Measurements from ENCODE around the gene ATXN1. TPM values are rescaled to one million over a fixed set of nuclear protein-coding genes. Genes with fewer than 3 reads are reported as not detected.

ATXN1 gene
- total RNA-seq, 1 donor = 48.5 TPM

GRCh38 chr6:16697437-16698161, 63.7 kb downstream of the ATXN1 start:
- TF ChIP-seq, protein P1, sequence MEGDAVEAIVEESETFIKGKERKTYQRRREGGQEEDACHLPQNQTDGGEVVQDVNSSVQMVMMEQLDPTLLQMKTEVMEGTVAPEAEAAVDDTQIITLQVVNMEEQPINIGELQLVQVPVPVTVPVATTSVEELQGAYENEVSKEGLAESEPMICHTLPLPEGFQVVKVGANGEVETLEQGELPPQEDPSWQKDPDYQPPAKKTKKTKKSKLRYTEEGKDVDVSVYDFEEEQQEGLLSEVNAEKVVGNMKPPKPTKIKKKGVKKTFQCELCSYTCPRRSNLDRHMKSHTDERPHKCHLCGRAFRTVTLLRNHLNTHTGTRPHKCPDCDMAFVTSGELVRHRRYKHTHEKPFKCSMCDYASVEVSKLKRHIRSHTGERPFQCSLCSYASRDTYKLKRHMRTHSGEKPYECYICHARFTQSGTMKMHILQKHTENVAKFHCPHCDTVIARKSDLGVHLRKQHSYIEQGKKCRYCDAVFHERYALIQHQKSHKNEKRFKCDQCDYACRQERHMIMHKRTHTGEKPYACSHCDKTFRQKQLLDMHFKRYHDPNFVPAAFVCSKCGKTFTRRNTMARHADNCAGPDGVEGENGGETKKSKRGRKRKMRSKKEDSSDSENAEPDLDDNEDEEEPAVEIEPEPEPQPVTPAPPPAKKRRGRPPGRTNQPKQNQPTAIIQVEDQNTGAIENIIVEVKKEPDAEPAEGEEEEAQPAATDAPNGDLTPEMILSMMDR (IDR thresholded peaks at IDR 0.05; ENCODE audit: extremely low read depth, low read depth, low read length) = no peak
- Histone ChIP-seq H3K4me2 (ENCODE audit: insufficient read depth, low read length) (no peak overlapping the region), H3K79me2 (ENCODE audit: insufficient read depth, low read length) (peaks cover 63% of the 10 kb centered on the region)

GRCh38 chr6:16696496-16696895, 64.8 kb downstream of the ATXN1 start:
- H3K9me3 ChIP-seq (ENCODE audit: low read depth, low read length) = no peaks in the 10 kb centered on the region
- DNase-seq (ENCODE audit: insufficient read length, low spot score, missing footprints) = no peak
- TF ChIP-seq, protein P1 (IDR thresholded peaks at IDR 0.05; ENCODE audit: extremely low read depth, low read depth, low read length) = no peak
- no peaks in the 10 kb centered on the region for H3K27me3 ChIP-seq (ENCODE audit: insufficient read depth, low read length)
- no peak overlapping the region for H3K4me2 ChIP-seq (ENCODE audit: insufficient read depth, low read length)
- H3K27ac ChIP-seq (ENCODE audit: low read depth, low read length) = no peak overlapping the region
- peaks cover 35% of the 10 kb centered on the region for H3K4me1 ChIP-seq (ENCODE audit: insufficient read depth, low read length)
- no peak overlapping the region for H2AFZ ChIP-seq (ENCODE audit: low read length)
- H4K20me1 ChIP-seq (ENCODE audit: insufficient read depth, low read length) = peaks cover 3% of the 10 kb centered on the region
- H3K4me3 ChIP-seq (ENCODE audit: insufficient read depth, low read length) = no peak overlapping the region
- peaks cover 68% of the 10 kb centered on the region for H3K79me2 ChIP-seq (ENCODE audit: insufficient read depth, low read length)
- no peaks in the 10 kb centered on the region for H3K36me3 ChIP-seq (ENCODE audit: insufficient read depth, low read length)

More at GRCh38 chr6:16697437-16698161, 63.7 kb downstream of the ATXN1 start:
- Histone ChIP-seq H3K36me3 (ENCODE audit: insufficient read depth, low read length) (no peaks in the 10 kb centered on the region), H3K4me1 (ENCODE audit: insufficient read depth, low read length) (peaks cover 35% of the 10 kb centered on the region), H3K9me3 (ENCODE audit: low read depth, low read length) (no peaks in the 10 kb centered on the region), H3K27me3 (ENCODE audit: insufficient read depth, low read length) (no peaks in the 10 kb centered on the region), H3K4me3 (ENCODE audit: insufficient read depth, low read length) (no peak overlapping the region), H3K27ac (ENCODE audit: low read depth, low read length) (no peak overlapping the region), H2AFZ (ENCODE audit: low read length) (no peak overlapping the region), H4K20me1 (ENCODE audit: insufficient read depth, low read length) (peaks cover 3% of the 10 kb centered on the region)
- DNase-seq (ENCODE audit: insufficient read length, low spot score, missing footprints) = no peak

GRCh38 chr6:16694781-16695578, 66.3 kb downstream of the ATXN1 start:
- Histone ChIP-seq H3K4me2 (ENCODE audit: insufficient read depth, low read length) (no peak overlapping the region), H2AFZ (ENCODE audit: low read length) (no peak overlapping the region), H3K36me3 (ENCODE audit: insufficient read depth, low read length) (no peaks in the 10 kb centered on the region), H3K4me1 (ENCODE audit: insufficient read depth, low read length) (peaks cover 37% of the 10 kb centered on the region), H3K27ac (ENCODE audit: low read depth, low read length) (no peak overlapping the region), H3K27me3 (ENCODE audit: insufficient read depth, low read length) (no peaks in the 10 kb centered on the region), H3K4me3 (ENCODE audit: insufficient read depth, low read length) (no peak overlapping the region), H4K20me1 (ENCODE audit: insufficient read depth, low read length) (peaks cover 7% of the 10 kb centered on the region), H3K9me3 (ENCODE audit: low read depth, low read length) (no peaks in the 10 kb centered on the region), H3K79me2 (ENCODE audit: insufficient read depth, low read length) (peaks cover 58% of the 10 kb centered on the region)
- DNase-seq (ENCODE audit: insufficient read length, low spot score, missing footprints) = no peak
- TF ChIP-seq, protein P1 (IDR thresholded peaks at IDR 0.05; ENCODE audit: extremely low read depth, low read depth, low read length) = no peak

DNA sequence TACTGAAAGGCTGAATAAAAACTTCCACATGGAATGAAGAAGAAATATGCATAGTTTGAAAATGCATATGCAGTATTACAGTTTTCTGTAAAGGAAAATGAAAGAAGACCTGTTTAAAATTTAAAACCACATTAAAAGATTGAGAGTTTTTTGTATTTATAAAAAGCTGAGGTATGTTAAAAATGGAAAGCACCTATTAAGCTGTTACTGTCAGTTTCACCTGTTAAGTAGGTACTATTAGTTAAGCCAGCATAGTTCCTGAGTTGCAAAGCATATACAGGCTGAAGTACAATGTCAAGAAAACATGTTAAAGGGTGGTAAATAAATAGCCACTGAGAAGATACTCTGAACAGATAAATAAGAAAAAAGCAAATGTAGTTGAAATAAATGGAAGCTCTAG, 69.9 kb downstream of the ATXN1 start:
- Histone ChIP-seq H3K79me2 (ENCODE audit: insufficient read depth, low read length) (peaks cover 52% of the 10 kb centered on the region), H3K27me3 (ENCODE audit: insufficient read depth, low read length) (no peaks in the 10 kb centered on the region)

More for the DNA sequence above, 69.9 kb downstream of the ATXN1 start:
- no peak overlapping the region for H3K4me3 ChIP-seq (ENCODE audit: insufficient read depth, low read length)
- peaks cover 22% of the 10 kb centered on the region for H3K4me1 ChIP-seq (ENCODE audit: insufficient read depth, low read length)
- H4K20me1 ChIP-seq (ENCODE audit: insufficient read depth, low read length) = peaks cover 14% of the 10 kb centered on the region
- H3K36me3 ChIP-seq (ENCODE audit: insufficient read depth, low read length) = no peaks in the 10 kb centered on the region
- DNase-seq (ENCODE audit: insufficient read length, low spot score, missing footprints) = no peak
- H3K27ac ChIP-seq (ENCODE audit: low read depth, low read length) = peak overlapping the region; percentile 53
- no peaks in the 10 kb centered on the region for H3K9me3 ChIP-seq (ENCODE audit: low read depth, low read length)
- TF ChIP-seq, protein P1 (IDR thresholded peaks at IDR 0.05; ENCODE audit: extremely low read depth, low read depth, low read length) = no peak
- no peak overlapping the region for H2AFZ ChIP-seq (ENCODE audit: low read length)
- H3K4me2 ChIP-seq (ENCODE audit: insufficient read depth, low read length) = no peak overlapping the region
